Activated T-cell treated with anti-CD3 and anti-CD28 coated beads, Interleukin-2, amount 50 U/mL, for 48 hours (primary cell): Measurements from ENCODE around the gene RPL35.

Source experiments
- DNase-seq, 2 experiments: peaks; one replicate each; pipeline ENCODE4 v3.0.0-alpha.2; 2020

Gene RPL35

DNA sequence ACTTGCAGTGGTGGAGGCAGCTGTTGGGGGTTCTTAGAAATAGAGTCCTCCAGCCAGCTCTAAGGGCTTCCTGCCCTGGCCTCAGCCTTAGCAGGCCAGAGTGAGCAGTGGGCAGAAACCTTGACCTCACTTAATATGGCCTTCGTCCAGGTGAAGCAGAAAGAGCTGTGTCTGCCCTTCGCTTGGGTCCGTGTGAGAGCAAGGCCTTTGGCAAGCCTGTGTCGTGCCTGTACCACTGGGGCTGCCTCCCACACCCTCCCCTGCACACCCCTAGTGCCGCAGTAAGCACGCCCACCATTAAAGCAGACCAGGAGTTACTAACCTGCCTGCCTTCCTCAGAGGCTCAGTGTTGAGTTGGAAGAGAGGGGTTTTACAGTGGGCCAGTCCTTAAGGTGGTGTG, 13.7 kb upstream of the RPL35 start:
- no peak for DNase-seq

DNA sequence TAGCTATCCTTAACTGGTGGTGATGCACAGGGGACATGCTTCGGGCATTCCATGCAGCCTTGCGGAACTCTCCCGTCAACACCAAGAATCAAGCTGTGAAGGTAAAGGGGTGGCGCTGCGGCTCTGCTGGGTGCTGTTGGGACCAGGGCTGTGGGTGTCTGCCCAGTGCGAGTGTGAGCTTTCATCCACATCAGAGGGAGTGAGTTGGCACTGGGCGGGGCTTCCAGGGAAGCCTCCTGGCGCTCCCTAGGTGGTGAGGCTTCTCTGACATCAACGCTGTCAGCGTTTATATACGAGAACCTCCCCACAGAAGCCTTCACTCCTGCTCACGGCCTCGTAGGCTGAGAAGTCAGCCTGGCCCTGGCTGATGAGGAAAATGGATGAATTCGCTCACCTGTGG, 11.9 kb upstream of the RPL35 start:
- DNase-seq = peak in 1 of 2 experiments; percentile 46

DNA sequence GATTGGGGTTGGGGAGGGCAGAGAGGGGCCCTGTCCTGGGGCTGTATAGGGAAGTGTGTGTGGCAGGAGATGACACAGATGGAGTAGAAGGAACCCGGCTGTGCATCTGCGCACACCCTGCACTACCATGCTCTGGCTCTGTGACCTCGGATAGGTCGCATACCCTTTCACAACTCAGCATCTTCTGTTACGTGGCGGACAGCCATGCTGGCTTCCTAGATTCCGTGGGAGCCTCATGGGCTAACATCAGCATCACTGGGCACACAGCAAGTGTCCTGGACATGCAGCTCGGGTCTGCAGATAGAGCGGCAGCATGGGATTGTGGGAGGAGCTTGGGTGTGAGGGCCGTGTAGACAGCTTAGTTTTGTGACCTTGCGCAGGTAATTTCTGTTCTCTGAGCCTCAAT, 9.4 kb upstream of the RPL35 start:
- no peak for DNase-seq

DNA sequence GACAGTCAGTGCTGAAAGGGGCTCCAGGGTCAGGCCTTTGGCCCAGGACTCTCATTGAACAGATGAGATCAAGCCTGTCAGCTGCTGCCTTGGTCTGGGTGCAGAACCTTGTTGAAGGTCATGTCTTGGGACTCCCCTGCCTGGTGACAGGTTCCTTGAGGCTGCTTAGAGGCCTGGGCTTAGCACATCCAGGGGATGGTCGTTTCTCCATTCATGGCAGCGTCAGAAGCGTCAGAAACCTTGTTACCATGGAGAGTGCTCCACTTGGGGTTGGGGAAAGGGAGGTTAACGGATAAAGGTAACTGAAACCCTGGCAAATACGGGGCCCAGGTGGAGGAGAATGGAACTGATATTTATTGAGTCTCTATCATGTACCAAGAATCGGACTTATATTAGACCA, 9.0 kb upstream of the RPL35 start:
- no peak for DNase-seq

DNA sequence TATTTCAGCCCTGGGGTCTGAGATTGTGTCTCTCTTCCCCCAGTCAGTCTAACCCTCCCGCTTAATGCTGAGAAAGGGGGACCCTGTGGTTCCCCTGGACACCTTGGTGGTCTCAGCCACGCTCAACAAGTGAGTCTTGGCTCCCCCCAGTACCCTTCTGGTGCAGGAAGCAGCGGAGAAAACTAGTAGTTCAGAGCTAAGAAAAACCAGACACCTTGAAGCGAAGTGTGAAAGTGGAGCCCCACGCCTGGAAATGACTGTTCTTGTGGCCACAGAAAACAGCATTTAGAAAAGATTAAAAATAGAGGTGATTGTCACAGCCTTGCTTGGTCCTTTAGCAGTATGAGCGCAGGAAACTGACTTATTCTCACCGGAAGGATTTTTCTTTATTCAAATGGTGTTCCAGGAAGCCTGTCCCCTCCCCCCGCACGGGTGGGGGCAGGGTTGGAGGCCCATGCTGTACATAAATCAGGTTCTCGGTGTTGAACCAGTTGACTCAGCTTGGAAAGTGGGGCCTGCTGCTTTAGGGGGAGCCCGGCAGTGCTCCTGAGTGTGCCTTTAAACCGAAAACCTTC, 8.3 kb upstream of the RPL35 start:
- DNase-seq = peak; percentile 95 to 96

DNA sequence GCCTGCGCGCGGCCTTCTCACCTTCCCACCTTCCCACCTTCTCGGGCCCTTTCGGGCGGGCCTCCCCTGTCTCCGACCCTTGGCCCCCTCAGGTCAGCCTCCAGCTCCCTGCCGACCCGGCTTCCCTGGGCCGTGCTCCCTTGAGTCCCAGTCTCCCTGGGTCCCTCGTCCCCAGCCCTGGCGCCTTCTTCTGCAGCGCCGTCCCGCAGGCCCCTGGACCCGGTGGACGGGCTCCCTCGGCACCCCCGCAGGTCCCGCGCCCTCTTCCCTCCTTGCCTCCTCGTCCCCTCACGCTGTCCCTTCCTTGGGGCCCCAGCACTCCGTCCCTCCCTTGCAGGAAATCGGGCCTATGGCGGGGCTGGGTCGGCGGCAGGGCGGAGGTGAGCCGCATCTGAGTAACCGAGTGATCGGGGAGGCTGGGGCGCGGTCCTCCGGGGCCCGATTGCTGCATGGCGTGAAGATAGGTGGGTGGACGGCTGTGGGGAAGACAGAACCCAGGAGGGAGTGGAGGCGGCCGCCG, 7.8 kb upstream of the RPL35 start:
- no peak for DNase-seq

DNA sequence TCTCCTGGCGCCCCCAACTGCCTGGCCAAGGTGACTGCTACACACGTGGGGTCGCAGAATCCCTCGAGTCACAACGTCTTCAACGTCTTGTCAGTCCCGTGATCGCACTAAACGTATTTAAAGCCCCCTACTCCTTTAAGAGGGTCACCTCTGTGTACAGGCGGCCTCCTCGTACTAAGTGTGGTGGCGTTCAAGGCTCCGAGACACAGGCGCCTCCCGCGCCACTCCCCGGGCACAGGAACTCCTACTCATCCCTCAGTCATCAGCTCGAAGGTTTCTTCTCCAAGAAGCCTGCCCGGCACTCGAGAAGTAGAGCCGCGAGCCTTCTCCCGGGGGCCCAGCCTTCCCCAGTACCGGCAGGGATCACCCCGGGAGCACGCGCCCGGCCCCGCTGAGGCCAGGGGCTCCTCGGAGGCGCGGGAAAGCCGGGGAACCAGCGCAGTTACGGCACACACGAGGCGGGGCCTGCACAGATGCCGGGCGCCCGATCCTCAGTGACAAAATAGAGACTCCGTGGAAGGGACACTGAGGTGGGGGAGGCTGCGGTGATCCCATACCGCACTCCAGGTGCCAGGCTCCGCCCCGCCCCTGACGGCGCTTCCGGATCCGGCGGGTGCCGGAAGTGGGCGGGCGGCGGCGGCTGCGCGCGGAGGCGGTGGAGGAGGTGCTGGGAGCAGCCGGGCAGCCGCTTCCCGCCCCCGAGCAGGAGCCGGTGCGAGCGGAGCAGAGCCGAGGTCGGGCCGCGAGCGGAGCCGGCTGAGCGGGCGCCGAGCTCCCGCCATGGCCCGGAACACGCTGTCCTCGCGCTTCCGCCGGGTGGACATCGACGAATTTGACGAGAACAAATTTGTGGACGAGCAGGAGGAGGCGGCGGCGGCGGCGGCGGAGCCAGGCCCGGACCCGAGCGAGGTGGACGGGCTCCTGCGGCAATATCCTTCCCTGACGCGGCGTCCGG, 7.0 kb upstream of the RPL35 start:
- peak; percentile 91 to 96 for DNase-seq

DNA sequence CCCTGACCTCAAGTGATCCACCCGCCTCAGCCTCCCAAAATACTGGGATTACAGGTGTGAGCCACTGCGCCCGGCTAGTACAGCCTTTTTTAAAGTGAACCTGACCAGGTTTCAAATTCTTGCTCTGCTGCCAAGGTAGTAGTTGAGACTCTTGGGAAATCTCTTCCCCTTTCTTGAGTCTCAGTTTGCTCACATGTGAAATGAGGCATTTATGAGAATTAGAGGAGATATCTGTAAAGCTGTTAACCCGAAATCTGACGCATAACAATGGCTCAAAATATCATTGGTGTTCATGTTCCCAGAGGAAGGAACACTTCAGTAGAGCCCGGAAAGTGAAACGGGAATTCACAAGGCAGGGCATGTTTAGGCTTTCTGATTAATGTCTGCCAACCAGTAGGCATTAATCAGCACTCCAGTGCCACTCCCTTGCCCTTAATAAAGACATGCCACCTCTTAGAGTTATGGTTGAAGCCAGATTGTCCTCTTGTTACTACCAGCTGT, 1.7 kb upstream of the RPL35 start:
- DNase-seq = no peak

DNA sequence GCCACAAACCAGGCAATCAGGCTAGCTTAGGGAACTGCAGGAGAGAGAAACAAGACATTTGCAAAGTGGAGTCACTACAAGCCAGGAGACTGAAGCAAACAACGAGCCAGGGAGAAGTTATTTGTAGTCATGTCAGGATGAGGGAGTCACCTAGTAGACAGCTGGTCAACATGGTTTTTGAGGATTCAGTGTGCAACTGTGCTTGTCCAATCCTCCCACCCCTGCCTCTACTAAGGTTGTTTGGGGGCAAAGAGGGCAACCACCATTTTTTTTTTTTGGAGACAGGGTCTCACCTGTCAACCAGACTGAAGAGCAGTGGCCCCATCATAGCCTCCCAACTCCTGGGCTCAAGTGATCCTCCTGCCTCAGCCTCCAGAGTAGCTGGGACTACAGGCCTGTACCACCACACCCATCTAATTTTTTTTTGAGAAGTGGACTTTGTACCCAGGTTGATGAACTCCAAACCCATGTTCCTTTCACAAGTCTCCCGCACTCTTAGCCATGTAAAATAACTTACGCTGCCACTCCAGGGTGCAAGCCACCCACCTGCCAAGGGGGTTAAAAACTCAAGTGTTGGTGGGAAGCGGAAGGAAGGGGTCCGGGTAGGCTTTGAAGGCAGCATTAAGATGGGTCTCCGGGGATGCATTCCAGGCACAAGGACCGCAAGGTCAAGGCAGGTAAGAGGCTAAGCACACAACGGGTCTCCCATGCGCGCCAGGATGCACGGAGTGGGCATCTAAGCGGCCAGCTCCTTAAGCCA, 995 bp downstream of the RPL35 start:
- no peak for DNase-seq

DNA sequence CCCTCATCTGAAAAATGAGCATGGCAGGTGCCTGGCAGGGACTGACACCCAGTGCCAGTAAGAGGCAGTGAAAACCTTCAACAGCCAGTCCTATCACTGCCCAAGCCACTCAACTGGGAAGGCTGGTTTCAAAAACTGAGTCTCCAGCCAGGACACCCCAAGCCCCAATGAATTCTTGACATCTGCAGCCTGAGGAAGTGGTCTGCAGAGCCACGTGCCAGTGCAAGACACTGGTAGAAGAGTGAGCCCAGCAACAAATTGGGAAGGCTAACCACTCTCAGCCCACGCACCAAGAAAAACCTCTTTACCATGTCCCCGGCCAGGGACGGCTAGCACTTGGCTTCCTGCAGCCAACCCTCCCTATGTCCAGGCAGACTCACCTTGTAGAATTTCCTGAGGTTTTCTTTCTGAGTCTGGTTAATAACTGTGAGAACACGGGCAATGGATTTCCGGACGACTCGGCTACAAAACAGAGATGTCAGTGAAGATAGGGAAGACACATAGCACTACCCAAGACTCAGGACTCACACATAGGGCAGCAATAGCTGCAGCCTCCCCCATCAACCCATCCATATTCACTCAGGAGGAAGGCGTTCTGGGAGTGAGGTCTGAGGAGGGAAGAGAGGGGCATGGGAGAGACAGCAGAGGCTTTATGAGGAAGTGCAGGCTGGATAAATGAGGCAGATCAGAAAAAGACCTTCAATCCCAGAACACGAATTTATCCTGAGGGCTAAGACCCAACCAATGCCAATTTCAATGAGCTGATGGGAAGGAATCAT, 1.8 kb downstream of the RPL35 start:
- DNase-seq = peak in 1 of 2 experiments; percentile 21

DNA sequence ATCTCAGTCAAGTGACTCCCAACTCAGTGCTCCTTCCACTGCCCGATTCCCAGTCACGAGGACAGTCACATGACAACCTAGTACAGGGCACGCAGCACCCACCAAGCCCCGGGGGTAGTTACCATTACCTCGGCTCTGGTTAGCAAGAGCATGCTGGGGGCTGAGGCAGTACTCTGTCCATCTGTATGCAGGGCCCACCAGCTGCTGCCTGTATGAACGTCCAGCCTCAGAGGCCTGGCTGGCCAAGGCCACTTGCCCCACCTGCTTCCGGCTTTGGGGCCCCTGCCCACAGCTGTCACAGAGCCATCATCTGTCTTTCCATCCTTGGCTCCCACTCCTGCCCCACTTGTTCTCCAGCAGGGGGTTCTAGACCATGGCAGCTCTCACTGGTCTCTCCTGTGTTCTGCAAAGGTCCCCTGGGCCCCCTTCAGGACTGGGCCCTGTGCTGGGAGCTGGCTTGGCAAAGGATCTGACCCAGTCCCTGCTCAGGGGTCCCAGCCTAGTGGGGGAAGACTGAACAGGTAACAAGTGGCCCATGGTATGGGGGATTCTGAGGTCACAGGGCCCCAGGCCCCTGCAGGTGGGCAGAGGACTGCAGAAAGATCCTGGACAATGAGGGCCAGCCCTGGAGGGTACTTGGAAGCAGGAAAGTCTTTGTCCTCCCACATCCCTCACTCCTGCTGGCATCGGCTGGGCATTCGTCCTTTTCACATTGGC, 3.3 kb downstream of the RPL35 start:
- DNase-seq = peak in 1 of 2 experiments; percentile 31

DNA sequence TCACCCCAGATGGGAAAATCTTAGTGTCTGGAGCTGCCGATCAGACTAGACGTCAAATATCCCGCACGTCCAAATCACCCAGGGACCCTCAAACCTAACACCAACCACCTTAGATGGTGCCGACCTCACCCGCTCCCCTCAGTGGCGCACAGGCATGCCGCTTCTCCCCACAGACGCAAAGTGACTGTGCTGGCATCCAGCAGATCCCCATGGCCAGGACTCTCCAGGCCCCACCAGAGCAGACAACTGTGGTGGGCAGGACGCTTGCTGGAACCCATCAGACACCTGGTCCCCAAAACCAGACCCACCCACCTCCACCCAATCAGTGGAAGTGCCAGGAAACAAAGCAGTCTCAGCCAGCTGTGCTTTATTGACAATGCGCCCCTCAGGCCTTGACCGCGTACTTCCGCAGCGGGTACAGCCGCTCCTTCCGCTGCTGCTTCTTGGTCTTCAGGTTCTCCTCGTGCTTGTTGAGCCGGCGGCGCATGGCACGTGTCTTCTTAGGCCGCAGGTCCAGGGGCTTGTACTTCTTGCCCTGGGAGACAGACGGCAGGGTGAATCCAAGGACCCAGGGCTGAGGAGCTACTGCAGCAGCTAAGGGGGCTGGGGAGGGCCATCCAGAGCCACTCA, 4.1 kb downstream of the RPL35 start:
- peak in 1 of 2 experiments; percentile 26 for DNase-seq

DNA sequence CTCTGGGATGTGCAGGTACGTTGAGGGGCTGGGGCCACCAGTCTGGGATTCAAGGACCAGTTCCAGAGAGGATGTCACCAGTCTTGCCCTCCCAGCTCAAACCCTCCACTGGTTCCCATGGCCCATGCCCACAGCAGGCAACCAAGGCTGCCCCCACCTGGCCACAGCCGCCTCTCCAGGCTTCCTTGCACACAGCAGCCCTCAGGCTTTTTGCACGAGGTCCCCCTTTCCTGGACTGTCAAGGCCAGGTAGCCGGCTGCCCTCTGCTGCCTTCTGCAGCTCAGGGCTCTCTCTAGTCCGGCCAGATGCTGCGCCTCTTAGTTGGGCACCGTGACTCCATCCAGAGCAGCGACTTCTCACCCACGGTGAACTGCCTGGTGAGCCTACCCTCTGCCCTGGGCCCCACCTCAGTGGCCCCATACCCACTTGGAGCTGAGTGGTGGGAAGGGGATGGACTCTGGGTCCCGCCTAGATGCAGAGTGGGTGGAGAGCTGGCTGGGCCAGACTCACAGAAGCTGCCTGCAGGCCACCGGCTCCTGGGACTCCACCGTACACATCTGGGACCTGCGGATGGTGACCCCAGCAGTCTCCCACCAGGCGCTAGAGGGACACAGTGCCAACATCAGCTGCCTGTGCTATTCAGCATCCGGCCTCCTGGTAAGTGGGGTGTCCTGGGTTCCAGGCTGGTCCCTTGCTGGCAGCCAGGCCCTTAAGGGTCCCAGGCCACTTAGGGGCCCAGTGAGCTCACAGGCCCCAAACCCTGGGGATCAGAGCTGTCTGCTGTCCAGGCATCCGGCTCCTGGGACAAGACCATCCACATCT, 5.6 kb downstream of the RPL35 start:
- DNase-seq = peak; percentile 58 to 64

DNA sequence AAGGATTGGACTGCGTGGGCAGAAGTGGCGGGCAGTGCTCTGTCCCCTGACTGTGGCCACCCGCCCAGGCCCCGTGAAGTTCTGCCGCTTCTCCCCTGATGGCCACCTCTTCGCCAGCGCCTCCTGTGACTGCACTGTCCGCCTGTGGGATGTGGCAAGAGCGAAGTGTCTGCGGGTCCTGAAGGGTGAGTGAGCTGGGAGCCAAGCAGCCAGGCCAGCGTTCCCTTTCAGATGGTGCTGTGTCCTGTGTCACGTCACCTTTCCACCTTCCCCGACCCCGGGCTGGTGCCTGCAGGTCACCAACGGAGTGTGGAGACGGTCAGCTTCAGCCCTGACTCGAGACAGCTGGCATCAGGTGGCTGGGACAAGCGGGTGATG, 6.2 kb downstream of the RPL35 start:
- DNase-seq = no peak

DNA sequence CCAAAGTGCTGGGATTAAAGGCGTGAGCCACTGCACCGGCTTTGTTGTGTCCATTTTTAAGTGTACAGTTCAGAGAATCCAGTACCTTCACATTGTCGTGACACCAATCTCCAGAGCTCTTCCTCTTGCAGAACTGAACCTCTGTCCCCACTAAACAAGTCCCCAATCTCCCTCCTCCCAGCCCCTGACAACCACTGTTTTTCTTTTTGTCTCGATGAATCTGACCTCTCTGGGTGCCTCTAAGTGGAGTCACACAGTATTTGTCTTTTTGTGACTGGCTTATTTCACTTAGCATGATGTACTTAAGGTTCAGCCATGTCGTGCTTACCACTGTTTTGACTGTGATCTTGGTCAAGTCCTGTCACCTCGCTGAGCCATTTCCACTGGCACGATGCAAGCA, 6.9 kb downstream of the RPL35 start:
- DNase-seq = no peak

DNA sequence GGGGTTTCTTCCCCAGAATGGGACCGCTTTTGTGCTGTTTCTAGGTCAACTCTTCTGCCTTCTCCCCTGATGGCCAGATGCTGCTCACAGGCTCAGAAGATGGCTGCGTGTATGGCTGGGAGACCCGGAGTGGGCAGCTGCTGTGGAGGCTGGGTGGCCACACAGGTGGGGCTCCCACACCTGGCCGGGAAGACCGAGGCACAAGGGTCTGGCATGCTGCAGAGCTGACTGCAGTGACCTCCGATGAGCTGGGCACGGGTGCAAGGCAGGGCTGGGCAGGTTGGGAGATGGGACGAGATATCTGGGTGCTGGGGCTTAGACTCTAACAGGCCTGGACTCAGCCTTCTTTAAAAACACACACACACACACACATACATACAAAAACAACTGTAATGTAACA, 7.6 kb downstream of the RPL35 start:
- DNase-seq = no peak

DNA sequence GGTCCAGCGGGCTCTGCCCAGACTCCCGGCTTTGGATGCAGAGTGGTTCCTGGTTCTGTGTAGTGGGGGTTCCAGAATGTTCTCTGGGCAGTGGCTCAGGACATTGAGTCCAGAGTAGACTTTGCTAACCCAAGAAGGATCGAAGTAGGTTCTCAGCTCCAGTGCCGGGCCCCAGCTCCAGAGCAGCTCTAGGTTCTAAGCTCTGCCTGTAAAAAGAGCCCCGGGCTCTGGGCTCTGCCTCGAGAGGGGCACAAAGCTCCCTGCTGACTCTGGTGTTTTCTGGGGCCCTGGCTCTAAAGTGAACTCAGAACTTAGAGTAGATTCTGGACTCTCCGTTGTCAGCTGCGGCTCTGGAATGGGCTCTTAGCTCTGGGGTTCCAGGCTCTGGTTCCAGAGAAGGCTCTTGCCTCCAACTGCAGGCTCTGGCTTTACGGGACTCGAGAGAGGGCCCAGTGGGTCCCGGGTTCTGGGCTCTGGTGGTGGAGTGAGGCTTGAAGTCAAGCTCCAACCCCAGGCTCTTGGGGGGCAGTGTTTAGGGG, 8.1 kb downstream of the RPL35 start:
- no peak for DNase-seq

DNA sequence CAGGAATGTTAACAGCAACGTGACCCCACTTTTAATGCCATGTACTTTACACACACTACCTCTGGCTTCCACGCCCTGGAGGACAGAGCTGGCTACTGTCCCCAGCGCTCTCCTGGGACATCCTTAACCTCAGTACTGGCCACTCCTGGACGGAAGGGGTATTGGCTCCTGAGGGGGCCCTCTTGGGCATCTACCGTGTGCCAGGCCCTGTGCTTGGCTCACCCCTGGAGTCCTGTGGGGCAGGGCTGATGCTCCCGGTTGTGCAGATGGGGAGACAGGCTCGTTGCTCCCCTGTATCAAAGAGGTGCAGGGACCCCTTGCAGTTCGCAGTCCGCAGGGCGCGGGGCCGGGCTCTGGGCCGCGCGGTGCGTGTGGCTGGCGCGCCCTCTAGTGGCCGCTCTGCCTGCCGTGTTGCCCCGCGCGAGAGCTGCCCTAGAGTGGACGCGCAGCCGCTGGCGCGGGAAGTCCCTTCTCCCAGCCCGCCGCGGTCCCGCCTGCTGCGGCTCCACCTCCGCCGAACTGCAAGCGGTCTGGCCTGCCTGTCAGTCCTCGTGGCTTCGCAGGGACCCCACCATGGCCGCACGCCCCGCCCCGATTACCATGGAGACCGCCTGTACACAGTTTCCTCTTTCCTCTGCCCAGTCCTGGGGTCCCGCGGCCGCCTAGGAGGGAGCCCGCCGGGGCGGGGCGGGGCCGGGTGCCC, 8.8 kb downstream of the RPL35 start, which contains the start of gene WDR38:
WDR38 (plus strand) TSS at position 632 of the 703 bp plus-strand sequence. CDS start 72 bp downstream, outside the sequence.
- DNase-seq = peak; percentile 82 to 88
